ENCODE results near the gene SHC2. TPM values are rescaled to one million over a fixed set of nuclear protein-coding genes. Genes with fewer than 3 reads are reported as not detected.

SHC2 gene
- total and polyA plus RNA-seq, 2 of the 8 experiments (the other 6 are each of a cell fraction or from before 2014, with no cell fraction given), result 4.4 to 7.3 TPM

DNA sequence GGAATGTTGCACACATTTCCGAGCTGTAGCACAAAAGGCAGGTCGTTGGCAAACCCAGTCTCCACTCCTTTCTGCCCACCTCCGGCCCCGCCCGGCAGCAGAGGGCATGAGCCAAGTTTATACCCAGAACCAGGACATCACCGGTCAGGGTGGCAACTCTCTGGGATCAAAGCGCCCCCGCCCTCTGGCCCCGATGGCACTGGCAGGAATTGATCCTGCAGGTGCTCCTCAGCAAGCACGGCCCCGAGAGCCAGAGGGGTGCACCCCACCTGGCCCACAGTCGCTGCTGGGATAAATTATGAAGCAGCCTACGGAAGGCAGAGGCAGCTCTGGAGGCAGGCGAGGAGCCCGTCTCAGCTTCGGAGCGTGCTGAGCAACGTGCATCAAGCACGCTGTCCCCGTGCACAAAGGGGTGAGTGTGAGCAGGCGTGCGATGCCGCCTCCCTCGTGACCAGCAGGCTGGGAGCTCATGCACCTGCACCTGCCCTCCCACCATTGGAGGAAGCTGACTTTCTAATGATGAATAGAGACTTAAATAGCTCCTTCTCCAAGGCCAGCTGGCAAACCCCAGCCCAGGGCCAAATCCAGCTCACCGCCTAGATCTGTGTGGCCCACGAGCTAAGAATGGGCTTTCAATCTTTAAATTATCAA is 25.7 kb downstream of the SHC2 start (continued):
- TF ChIP-seq, protein P1, sequence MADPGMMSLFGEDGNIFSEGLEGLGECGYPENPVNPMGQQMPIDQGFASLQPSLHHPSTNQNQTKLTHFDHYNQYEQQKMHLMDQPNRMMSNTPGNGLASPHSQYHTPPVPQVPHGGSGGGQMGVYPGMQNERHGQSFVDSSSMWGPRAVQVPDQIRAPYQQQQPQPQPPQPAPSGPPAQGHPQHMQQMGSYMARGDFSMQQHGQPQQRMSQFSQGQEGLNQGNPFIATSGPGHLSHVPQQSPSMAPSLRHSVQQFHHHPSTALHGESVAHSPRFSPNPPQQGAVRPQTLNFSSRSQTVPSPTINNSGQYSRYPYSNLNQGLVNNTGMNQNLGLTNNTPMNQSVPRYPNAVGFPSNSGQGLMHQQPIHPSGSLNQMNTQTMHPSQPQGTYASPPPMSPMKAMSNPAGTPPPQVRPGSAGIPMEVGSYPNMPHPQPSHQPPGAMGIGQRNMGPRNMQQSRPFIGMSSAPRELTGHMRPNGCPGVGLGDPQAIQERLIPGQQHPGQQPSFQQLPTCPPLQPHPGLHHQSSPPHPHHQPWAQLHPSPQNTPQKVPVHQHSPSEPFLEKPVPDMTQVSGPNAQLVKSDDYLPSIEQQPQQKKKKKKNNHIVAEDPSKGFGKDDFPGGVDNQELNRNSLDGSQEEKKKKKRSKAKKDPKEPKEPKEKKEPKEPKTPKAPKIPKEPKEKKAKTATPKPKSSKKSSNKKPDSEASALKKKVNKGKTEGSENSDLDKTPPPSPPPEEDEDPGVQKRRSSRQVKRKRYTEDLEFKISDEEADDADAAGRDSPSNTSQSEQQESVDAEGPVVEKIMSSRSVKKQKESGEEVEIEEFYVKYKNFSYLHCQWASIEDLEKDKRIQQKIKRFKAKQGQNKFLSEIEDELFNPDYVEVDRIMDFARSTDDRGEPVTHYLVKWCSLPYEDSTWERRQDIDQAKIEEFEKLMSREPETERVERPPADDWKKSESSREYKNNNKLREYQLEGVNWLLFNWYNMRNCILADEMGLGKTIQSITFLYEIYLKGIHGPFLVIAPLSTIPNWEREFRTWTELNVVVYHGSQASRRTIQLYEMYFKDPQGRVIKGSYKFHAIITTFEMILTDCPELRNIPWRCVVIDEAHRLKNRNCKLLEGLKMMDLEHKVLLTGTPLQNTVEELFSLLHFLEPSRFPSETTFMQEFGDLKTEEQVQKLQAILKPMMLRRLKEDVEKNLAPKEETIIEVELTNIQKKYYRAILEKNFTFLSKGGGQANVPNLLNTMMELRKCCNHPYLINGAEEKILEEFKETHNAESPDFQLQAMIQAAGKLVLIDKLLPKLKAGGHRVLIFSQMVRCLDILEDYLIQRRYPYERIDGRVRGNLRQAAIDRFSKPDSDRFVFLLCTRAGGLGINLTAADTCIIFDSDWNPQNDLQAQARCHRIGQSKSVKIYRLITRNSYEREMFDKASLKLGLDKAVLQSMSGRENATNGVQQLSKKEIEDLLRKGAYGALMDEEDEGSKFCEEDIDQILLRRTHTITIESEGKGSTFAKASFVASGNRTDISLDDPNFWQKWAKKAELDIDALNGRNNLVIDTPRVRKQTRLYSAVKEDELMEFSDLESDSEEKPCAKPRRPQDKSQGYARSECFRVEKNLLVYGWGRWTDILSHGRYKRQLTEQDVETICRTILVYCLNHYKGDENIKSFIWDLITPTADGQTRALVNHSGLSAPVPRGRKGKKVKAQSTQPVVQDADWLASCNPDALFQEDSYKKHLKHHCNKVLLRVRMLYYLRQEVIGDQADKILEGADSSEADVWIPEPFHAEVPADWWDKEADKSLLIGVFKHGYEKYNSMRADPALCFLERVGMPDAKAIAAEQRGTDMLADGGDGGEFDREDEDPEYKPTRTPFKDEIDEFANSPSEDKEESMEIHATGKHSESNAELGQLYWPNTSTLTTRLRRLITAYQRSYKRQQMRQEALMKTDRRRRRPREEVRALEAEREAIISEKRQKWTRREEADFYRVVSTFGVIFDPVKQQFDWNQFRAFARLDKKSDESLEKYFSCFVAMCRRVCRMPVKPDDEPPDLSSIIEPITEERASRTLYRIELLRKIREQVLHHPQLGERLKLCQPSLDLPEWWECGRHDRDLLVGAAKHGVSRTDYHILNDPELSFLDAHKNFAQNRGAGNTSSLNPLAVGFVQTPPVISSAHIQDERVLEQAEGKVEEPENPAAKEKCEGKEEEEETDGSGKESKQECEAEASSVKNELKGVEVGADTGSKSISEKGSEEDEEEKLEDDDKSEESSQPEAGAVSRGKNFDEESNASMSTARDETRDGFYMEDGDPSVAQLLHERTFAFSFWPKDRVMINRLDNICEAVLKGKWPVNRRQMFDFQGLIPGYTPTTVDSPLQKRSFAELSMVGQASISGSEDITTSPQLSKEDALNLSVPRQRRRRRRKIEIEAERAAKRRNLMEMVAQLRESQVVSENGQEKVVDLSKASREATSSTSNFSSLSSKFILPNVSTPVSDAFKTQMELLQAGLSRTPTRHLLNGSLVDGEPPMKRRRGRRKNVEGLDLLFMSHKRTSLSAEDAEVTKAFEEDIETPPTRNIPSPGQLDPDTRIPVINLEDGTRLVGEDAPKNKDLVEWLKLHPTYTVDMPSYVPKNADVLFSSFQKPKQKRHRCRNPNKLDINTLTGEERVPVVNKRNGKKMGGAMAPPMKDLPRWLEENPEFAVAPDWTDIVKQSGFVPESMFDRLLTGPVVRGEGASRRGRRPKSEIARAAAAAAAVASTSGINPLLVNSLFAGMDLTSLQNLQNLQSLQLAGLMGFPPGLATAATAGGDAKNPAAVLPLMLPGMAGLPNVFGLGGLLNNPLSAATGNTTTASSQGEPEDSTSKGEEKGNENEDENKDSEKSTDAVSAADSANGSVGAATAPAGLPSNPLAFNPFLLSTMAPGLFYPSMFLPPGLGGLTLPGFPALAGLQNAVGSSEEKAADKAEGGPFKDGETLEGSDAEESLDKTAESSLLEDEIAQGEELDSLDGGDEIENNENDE (IDR thresholded peaks at IDR 0.05; ENCODE audit: insufficient replicate concordance, low read length), result no peak
- TF ChIP-seq PHF8 (conservative IDR thresholded peaks at IDR 0.05; ENCODE audit: low read depth, low read length) (no peak), GTF2F1 (IDR thresholded peaks at IDR 0.05; ENCODE audit: borderline replicate concordance, low read depth, low read length) (no peak), GABPA (IDR thresholded peaks at IDR 0.05; ENCODE audit: borderline replicate concordance, insufficient read depth, low read length) (no peak), TAF7 (optimal IDR thresholded peaks at IDR 0.05; ENCODE audit: borderline replicate concordance, low read depth, low read length) (no peak), BRCA1 (IDR thresholded peaks at IDR 0.05; ENCODE audit: low read depth, low read length) (no peak), RAD21 (IDR thresholded peaks at IDR 0.05 in 1 of 2, conservative IDR thresholded peaks at IDR 0.05 in 1 of 2; ENCODE audit: low read depth in 2 of 2, low read length in 2 of 2) (no peak), CEBPB (IDR thresholded peaks at IDR 0.05; ENCODE audit: low read depth, low read length) (no peak), POU5F1 (IDR thresholded peaks at IDR 0.05; ENCODE audit: low read depth, low read length) (no peak), HDAC6 (IDR thresholded peaks at IDR 0.05; ENCODE audit: low read depth, low read length) (no peak), NRF1 (IDR thresholded peaks at IDR 0.05; ENCODE audit: low read depth, low read length) (no peak)

Measured in H1 (cell line).